OCI-LY7 (cell line): ENCODE data around the gene SLAIN2.

Source experiments
- EZH2phosphoT487 ChIP-seq: fragments of 200-600 bp; sonication (generic); IDR thresholded peaks from 2 replicates; pipeline ENCODE4 v1.6.1; 2018; ENCODE audit warnings: low read depth, borderline replicate concordance, mild to moderate bottlenecking, mixed run types, antibody characterized with exemption, low read length, moderate library complexity, mixed read lengths
- TF ChIP-seq, protein P1 (sequence below): fragments of 200-600 bp; sonication (generic); conservative IDR thresholded peaks from 2 replicates; pipeline ENCODE4 v1.5.1; 2014; ENCODE audit warnings: mild to moderate bottlenecking, antibody characterized with exemption, low read length, moderate library complexity, mixed read lengths

- TF ChIP-seq, protein P1, sequence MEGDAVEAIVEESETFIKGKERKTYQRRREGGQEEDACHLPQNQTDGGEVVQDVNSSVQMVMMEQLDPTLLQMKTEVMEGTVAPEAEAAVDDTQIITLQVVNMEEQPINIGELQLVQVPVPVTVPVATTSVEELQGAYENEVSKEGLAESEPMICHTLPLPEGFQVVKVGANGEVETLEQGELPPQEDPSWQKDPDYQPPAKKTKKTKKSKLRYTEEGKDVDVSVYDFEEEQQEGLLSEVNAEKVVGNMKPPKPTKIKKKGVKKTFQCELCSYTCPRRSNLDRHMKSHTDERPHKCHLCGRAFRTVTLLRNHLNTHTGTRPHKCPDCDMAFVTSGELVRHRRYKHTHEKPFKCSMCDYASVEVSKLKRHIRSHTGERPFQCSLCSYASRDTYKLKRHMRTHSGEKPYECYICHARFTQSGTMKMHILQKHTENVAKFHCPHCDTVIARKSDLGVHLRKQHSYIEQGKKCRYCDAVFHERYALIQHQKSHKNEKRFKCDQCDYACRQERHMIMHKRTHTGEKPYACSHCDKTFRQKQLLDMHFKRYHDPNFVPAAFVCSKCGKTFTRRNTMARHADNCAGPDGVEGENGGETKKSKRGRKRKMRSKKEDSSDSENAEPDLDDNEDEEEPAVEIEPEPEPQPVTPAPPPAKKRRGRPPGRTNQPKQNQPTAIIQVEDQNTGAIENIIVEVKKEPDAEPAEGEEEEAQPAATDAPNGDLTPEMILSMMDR, result no peak
- TF ChIP-seq EZH2phosphoT487, result no peak
Observed at GRCh38 chr4:48449151-48449550, 107.8 kb downstream of the SLAIN2 start.
